Smooth muscle cell (in vitro differentiated cells): ENCODE results near the gene TXN2. TPM values are rescaled to one million over a fixed set of nuclear protein-coding genes. Genes with fewer than 3 reads are reported as not detected.

Experiments used
- DNase-seq: peaks from one replicate; lab custom pipeline; 2025; ENCODE audit not compliant: unreplicated experiment; lab: John Stamatoyannopoulos, UW
- H2AFZ ChIP-seq: fragments of 200-600 bp; sonication (generic); 2 replicates; pipeline ENCODE4 v1.6.0; 2016; ENCODE audit warnings: antibody characterized with exemption, low read depth, mild to moderate bottlenecking
- H3F3A ChIP-seq: fragments of 200-600 bp; sonication (generic); 2 replicates; pipeline ENCODE4 v1.6.0; 2017; ENCODE audit warnings: antibody characterized with exemption, low read depth
- H3K27ac ChIP-seq: fragments of 200-600 bp; sonication (generic); 2 replicates; pipeline ENCODE4 v1.5.1; 2016; ENCODE audit warnings: low read depth, mild to moderate bottlenecking
- H3K27me3 ChIP-seq: fragments of 200-600 bp; sonication (generic); 2 replicates; pipeline ENCODE4 v1.6.1; 2016; ENCODE audit warnings: low read depth, mild to moderate bottlenecking
- H3K36me3 ChIP-seq: fragments of 200-600 bp; sonication (generic); 2 replicates; pipeline ENCODE4 v1.5.1; 2016; ENCODE audit warnings: low read depth
- H3K4me1 ChIP-seq: fragments of 200-600 bp; sonication (generic); 2 replicates; pipeline ENCODE4 v1.5.1; 2016; ENCODE audit warnings: low read depth
- H3K4me2 ChIP-seq: fragments of 200-600 bp; sonication (generic); 2 replicates; pipeline ENCODE4 v1.6.0; 2016; ENCODE audit warnings: mild to moderate bottlenecking
- H3K4me3 ChIP-seq: fragments of 200-600 bp; sonication (generic); 2 replicates; pipeline ENCODE4 v1.5.1; 2016; ENCODE audit warnings: mild to moderate bottlenecking
- H3K79me2 ChIP-seq: fragments of 200-600 bp; sonication (generic); 2 replicates; pipeline ENCODE4 v1.6.0; 2016; ENCODE audit warnings: low read depth, mild to moderate bottlenecking
- H3K9ac ChIP-seq: fragments of 200-600 bp; sonication (generic); 2 replicates; pipeline ENCODE4 v1.6.0; 2016; ENCODE audit warnings: low read depth
- H3K9me3 ChIP-seq: fragments of 200-600 bp; sonication (generic); replicated peaks from 2 replicates; pipeline ENCODE4 v1.5.1; 2016; ENCODE audit warnings: low read depth
- H4K20me1 ChIP-seq: fragments of 200-600 bp; sonication (generic); 2 replicates; pipeline ENCODE4 v1.6.0; 2016; ENCODE audit warnings: low read depth
- WGBS: methylation state at CpG from one replicate; pipeline ENCODE4 v1.1.7; 2016; ENCODE audit warnings: low lambda C conversion rate; 5-methylcytosine and 5-hydroxymethylcytosine counted together
- polyA plus RNA-seq: library from polyadenylated mRNA; unstranded; fragments of >200 nt; fragmentation: Nextera tagmentation; extraction: Ambion mirVana; gene quantifications from 2 replicates; pipeline ENCODE4 v1.2.1, GENCODE V29; 2016
- total RNA-seq: library from RNA; depleted of rRNA; stranded (reverse); fragments of >200 nt; gene quantifications from 2 replicates; pipeline ENCODE4 v1.2.3, GENCODE V29; 2014
- TF ChIP-seq, protein P1 (sequence below): fragments of 200-600 bp; sonication (generic); IDR thresholded peaks from 2 replicates; pipeline ENCODE4 v1.5.1; 2017; ENCODE audit warnings: borderline replicate concordance, mild to moderate bottlenecking, antibody characterized with exemption; ENCODE audit not compliant: insufficient read depth, poor library complexity, severe bottlenecking

Gene TXN2
- total and polyA plus RNA-seq, 2 experiments from 2014 or later, result 17.0 to 97.0 TPM

DNA sequence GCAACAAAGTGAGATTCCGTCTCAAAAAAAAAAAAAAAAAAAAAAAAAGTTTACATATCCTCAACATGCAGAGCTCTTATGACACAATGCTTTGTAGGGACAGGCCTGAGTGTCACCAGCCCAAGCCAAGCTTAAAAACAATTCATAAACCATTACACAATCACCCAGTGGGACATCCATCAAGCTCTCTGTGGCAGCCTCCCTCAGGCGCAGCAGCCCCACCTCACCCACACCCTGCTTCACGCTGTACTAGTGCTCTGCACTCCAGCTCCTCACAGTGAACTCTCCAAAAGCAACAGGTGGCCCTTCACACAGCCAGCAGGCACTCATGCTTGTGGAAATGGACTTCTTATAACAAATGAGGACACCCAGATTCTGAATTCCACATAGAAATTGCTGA, 28.9 kb upstream of the TXN2 start:
- H4K20me1 ChIP-seq, result peaks cover 16% of the 10 kb centered on the region
- peaks cover 29% of the 10 kb centered on the region for H3F3A ChIP-seq
- no peak overlapping the region for H3K4me3 ChIP-seq
- H2AFZ ChIP-seq, result no peak overlapping the region
- peaks cover 13% of the 10 kb centered on the region for H3K36me3 ChIP-seq
- TF ChIP-seq, protein P1, sequence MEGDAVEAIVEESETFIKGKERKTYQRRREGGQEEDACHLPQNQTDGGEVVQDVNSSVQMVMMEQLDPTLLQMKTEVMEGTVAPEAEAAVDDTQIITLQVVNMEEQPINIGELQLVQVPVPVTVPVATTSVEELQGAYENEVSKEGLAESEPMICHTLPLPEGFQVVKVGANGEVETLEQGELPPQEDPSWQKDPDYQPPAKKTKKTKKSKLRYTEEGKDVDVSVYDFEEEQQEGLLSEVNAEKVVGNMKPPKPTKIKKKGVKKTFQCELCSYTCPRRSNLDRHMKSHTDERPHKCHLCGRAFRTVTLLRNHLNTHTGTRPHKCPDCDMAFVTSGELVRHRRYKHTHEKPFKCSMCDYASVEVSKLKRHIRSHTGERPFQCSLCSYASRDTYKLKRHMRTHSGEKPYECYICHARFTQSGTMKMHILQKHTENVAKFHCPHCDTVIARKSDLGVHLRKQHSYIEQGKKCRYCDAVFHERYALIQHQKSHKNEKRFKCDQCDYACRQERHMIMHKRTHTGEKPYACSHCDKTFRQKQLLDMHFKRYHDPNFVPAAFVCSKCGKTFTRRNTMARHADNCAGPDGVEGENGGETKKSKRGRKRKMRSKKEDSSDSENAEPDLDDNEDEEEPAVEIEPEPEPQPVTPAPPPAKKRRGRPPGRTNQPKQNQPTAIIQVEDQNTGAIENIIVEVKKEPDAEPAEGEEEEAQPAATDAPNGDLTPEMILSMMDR, result no peak
- DNase-seq, result no peak
- no peak overlapping the region for H3K4me2 ChIP-seq
- WGBS, result 100% methylated on average over 2 of the region's 3 CpGs
- no peaks in the 10 kb centered on the region for H3K27me3 ChIP-seq
- H3K9me3 ChIP-seq, result no peaks in the 10 kb centered on the region
- H3K9ac ChIP-seq, result no peak overlapping the region
- no peak overlapping the region for H3K27ac ChIP-seq
- no peaks in the 10 kb centered on the region for H3K79me2 ChIP-seq
- no peaks in the 10 kb centered on the region for H3K4me1 ChIP-seq

- peaks cover 6% of the 10 kb centered on the region for H4K20me1 ChIP-seq
- TF ChIP-seq, protein P1, result no peak
- peaks cover 14% of the 10 kb centered on the region for H3F3A ChIP-seq
- H2AFZ ChIP-seq, result peak overlapping the region; percentile 62
- peak overlapping the region; percentile 60 for H3K4me3 ChIP-seq
- H3K4me2 ChIP-seq, result peak overlapping the region; percentile 84
- no peaks in the 10 kb centered on the region for H3K79me2 ChIP-seq
- 91% methylated on average over 5 of the region's 6 CpGs for WGBS
- no peak overlapping the region for H3K9ac ChIP-seq
- H3K27ac ChIP-seq, result peak overlapping the region; percentile 10
- H3K27me3 ChIP-seq, result no peaks in the 10 kb centered on the region
- no peaks in the 10 kb centered on the region for H3K4me1 ChIP-seq
- H3K36me3 ChIP-seq, result peaks cover 2% of the 10 kb centered on the region
- DNase-seq, result no peak
- no peaks in the 10 kb centered on the region for H3K9me3 ChIP-seq
These were observed 26.1 kb upstream of the TXN2 start for GRCh38 chr22:36507518-36508010.

DNA sequence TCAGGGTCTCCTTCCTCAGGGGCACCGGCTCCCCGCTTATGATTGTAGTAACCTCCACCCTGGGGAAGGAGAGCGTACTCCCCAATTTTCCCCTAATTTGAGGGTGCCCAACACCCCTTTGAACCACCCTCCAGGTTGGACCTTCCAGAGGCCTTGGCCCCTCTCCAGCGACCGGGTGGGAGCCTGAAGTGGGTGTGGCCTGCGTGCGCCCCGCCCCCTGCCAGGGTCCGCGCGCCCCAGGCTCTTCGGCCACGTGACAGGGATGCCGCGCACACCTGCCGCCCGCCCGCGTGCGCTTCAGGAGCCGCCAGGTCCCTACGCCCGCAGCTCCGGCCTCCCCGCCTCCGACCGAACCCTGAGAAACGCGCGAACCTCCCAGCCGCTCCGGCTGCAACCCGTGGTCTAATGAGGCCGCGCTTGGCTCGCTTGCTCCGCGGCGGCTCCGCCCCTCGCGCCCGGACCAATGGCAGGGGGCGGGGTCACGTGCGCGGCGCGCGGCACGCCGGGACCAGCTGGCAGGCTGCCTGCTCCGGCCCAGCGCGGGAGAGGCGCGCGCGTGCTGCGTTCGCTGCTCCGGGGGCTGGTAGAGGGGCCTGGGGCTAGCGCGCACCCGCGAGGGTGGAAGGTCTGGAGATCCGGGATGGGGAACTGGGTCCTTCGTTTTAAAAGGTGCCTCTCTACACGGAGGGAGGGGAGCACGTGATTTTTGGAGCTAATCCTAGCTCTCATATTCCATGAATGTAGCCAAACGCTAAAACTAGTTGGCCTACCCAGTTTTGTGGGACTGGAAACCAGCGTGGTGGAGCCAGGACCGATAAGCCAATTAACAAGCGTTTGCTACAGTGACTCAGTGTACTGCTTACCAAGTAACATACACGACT, 25.4 kb upstream of the TXN2 start, which contains the start of gene FOXRED2:
TSS of gene FOXRED2 (minus strand) at position 404 of the 881 bp plus-strand sequence. CDS start 618 bp downstream, outside the sequence.
- TF ChIP-seq, protein P1, result no peak
- Histone ChIP-seq H3F3A (peaks cover 14% of the 10 kb centered on the region), H3K36me3 (no peaks in the 10 kb centered on the region), H3K4me2 (peak within 1 kb of the TSS; percentile 84), H3K9ac (peak within 1 kb of the TSS; percentile 2), H3K9me3 (no peaks in the 10 kb centered on the region), H3K27me3 (no peaks in the 10 kb centered on the region), H3K4me3 (peak within 1 kb of the TSS; percentile 60), H3K27ac (peak within 1 kb of the TSS; percentile 10), H2AFZ (peak within 1 kb of the TSS; percentile 62), H3K79me2 (no peaks in the 10 kb centered on the region), H4K20me1 (peaks cover 6% of the 10 kb centered on the region), H3K4me1 (no peaks in the 10 kb centered on the region)
- WGBS, result 7% methylated on average over 75 of the region's 75 CpGs
- peak; percentile 63 for DNase-seq
